Testis (tissue), 5 donors: ENCODE data around the gene PLEKHS1. TPM values are rescaled to one million over a fixed set of nuclear protein-coding genes. Genes with fewer than 3 reads are reported as not detected.

Experiments used
- DNase-seq: peaks from one replicate; pipeline ENCODE4 v3.0.0-alpha.2; 2019
- H3K27ac ChIP-seq, 2 donors: fragments of 200-600 bp; sonication (generic); one replicate each; pipeline ENCODE4 v1.5.1; 2019
- H3K27me3 ChIP-seq: fragments of 200-600 bp; sonication (generic); one replicate; pipeline ENCODE4 v1.5.1; 2019
- H3K36me3 ChIP-seq: fragments of 200-600 bp; sonication (generic); one replicate; pipeline ENCODE4 v1.5.1; 2017; ENCODE audit warnings: low read depth; ENCODE audit errors: missing control alignments
- H3K4me1 ChIP-seq: fragments of 200-600 bp; sonication (generic); one replicate; pipeline ENCODE4 v1.5.1; 2019
- H3K4me3 ChIP-seq, 2 donors: fragments of 200-600 bp; sonication (generic); one replicate each; pipeline ENCODE4 v1.5.1; 2017 to 2019
- H3K9me3 ChIP-seq: fragments of 200-600 bp; sonication (generic); one replicate; pipeline ENCODE4 v1.5.1; 2017
- POLR2A ChIP-seq: fragments of 450-650 bp; IDR thresholded peaks from one replicate; pipeline ENCODE4 v1.6.1; 2017; ENCODE audit warnings: antibody characterized with exemption, mild to moderate bottlenecking, moderate library complexity
- WGBS, 2 donors: methylation state at CpG; one replicate each; pipeline ENCODE4 v1.1.5; 2018; 5-methylcytosine and 5-hydroxymethylcytosine counted together
- intact Hi-C: fragments of 100-400 bp; cut with DNase I; formaldehyde crosslinking; loops from one replicate; pipeline ENCODE4 v1.15.1; 2023; ENCODE audit warnings: low total_unique reads
- long read RNA-seq, 2 donors: transcript quantifications; one replicate each; lab custom pipeline, GENCODE V29; 2026
- polyA plus RNA-seq: library from polyadenylated mRNA; stranded (reverse); fragments of 350-450 nt; fragmentation: Illumina TruSeq; extraction: RNeasy Lipid Tissue Mini Kit (QIAGEN cat#74804); gene quantifications from one replicate; pipeline ENCODE4 v1.2.3, GENCODE V29; 2014; ENCODE audit warnings: low read depth, low replicate concordance; ENCODE audit not compliant: insufficient read depth
- total RNA-seq, 2 donors: library from RNA; depleted of rRNA; stranded (reverse); fragments of >200 nt; gene quantifications; one replicate each; pipeline ENCODE4 v1.2.3, GENCODE V29; 2016
- TF ChIP-seq, protein P1 (sequence below), 3 experiments: fragments of 450-650 bp in 2 of 3; fragments of 200-600 bp in 1 of 3; sonication (generic) in 1 of 3; IDR thresholded peaks; one replicate each; pipeline ENCODE4 v1.5.1; 2016 to 2019; ENCODE audit warnings: antibody characterized with exemption in 3 of 3, mild to moderate bottlenecking in 2 of 3, moderate library complexity in 1 of 3

Gene PLEKHS1
- total RNA-seq (1 to 10 TPM in 1 of 2 donors, under 1 TPM in 1; 0.31 to 1.1 TPM), polyA plus RNA-seq (2.2 TPM)
- long read RNA-seq, donor 1, result 0 reads
- long read RNA-seq, donor 2, result 0 reads

DNA sequence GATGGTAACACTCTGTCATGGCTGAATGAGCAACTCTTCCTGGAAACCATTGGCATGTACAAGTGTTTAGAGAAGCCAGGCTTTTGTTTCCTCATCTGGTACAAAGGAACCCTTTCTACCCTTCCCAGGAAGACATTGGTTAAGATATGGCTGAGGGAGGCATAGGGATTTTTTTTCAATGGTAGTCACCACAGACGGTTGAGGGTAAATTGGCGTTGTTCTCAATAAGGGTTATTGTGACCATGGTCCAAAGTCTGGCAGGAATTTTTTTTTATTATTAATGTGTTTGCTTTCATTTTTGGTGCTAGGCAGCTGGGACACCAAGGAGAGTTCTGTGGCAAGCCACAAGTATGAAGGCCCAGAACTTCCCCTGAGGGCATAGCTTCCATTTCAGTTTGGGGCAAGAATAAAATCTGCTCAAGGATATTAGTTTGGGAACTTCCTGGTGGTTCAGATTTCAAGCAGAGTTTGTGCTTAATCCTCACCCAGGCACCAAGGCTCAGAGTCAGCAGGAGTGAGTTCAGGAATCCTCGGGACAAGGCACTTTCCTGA lies at the start of gene PLEKHS1:
TSS of gene PLEKHS1 (plus strand) at position 502 of the 552 bp plus-strand sequence. CDS start 3,596 bp downstream, outside the sequence.
- no peaks in the 10 kb centered on the region for H3K9me3 ChIP-seq

DNA sequence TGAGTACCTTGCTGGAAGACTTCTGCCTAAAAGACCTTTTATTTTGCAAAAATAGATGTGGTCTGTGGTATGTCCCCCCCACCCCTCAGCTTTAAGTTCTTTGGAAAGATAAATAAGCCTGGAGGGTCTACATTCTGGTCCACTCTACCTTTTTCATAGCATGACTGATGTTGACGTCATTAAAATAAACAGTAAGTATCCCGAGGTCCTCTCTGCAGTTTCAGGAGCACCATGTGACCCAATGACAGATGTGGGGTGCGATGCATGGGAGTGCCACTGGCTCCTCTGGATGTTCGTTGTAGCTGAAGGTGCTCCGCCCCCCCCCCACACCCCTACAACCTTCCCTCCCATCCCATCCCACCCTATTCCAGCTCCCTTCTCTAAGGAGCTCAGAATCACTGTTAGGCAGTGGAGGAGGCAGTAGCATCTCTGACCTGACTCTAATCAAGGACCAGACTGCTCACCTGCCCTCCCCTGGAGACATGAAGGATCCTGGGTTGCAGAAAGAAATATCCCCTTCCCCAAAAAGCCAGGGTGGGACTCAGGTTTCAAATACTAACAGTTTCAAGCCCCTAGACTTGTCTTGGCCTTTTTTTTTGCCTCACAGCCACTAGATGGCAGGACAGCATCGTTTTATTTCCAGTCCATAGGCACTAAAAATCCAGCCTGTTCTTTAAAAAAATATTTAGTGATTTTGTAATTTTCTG lies 46.7 kb upstream of the PLEKHS1 start:
- DNase-seq, result peak; percentile 24
- intact Hi-C loops, result no loop called here
- WGBS, 2 donors, result 60 to 66% methylated on average over 6 of the region's 6 CpGs
- TF ChIP-seq POLR2A, result no peak
- TF ChIP-seq, protein P1, sequence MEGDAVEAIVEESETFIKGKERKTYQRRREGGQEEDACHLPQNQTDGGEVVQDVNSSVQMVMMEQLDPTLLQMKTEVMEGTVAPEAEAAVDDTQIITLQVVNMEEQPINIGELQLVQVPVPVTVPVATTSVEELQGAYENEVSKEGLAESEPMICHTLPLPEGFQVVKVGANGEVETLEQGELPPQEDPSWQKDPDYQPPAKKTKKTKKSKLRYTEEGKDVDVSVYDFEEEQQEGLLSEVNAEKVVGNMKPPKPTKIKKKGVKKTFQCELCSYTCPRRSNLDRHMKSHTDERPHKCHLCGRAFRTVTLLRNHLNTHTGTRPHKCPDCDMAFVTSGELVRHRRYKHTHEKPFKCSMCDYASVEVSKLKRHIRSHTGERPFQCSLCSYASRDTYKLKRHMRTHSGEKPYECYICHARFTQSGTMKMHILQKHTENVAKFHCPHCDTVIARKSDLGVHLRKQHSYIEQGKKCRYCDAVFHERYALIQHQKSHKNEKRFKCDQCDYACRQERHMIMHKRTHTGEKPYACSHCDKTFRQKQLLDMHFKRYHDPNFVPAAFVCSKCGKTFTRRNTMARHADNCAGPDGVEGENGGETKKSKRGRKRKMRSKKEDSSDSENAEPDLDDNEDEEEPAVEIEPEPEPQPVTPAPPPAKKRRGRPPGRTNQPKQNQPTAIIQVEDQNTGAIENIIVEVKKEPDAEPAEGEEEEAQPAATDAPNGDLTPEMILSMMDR (IDR thresholded peaks at IDR 0.05), result peak; percentile 22 to 50 (median 48)
- Histone ChIP-seq H3K9me3 (no peaks in the 10 kb centered on the region), H3K4me1 (peaks cover 6% of the 10 kb centered on the region), H3K4me3 (no peak overlapping the region), H3K27ac (no peak overlapping the region), H3K27me3 (no peaks in the 10 kb centered on the region), H3K36me3 (no peaks in the 10 kb centered on the region)

More for the DNA sequence above, at the start of gene PLEKHS1:
- Histone ChIP-seq H3K4me3 (no peak within 1 kb of the TSS), H3K36me3 (no peaks in the 10 kb centered on the region), H3K27ac (no peak within 1 kb of the TSS), H3K27me3 (no peaks in the 10 kb centered on the region), H3K4me1 (no peaks in the 10 kb centered on the region)
- TF ChIP-seq, protein P1 (IDR thresholded peaks at IDR 0.05), result no peak
- TF ChIP-seq POLR2A, result no peak
- 92 to 94% methylated on average over 3 of the region's 3 CpGs for WGBS, 2 donors
- DNase-seq, result no peak
- intact Hi-C loops, result no loop called here

DNA sequence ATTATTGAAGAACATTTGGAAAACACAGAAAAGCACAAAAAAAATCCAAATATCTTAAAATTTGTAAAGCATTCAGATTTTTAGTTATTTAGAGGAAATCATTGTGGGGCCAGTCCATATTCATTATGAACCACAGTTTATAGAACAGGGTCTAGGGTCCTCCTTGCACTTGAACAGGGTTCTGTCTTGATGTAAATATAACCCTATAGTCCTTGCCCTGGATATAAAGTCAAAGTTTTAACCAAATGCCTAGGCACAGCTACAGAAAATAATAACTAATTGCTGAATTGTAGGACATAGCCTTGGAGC lies 46.2 kb upstream of the PLEKHS1 start:
- intact Hi-C loops, result no loop called here
- no peak overlapping the region for H3K4me3 ChIP-seq
- no peak for DNase-seq
- H3K9me3 ChIP-seq, result no peaks in the 10 kb centered on the region
- no peaks in the 10 kb centered on the region for H3K27me3 ChIP-seq
- TF ChIP-seq POLR2A, result no peak
- TF ChIP-seq, protein P1 (IDR thresholded peaks at IDR 0.05), result no peak
- no peak overlapping the region for H3K27ac ChIP-seq
- H3K36me3 ChIP-seq, result no peaks in the 10 kb centered on the region
- peaks cover 6% of the 10 kb centered on the region for H3K4me1 ChIP-seq

DNA sequence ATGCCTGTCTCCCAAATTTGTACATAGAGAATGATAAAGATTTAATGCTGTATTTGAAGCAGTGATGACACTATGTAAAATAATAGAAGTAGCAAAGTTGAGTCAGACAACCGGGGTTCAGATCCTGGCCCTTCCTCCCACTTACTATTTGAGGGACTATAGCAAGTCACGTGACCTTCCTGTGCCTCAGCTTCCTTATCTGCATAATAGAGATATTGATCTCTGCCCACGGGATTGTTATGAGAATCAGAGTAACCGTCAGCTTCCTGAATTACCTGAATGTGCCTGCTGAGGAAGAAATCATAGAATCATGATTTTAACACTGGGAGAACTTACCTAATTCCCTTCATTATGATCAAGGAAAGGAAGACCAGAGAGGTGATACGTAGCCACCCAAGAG lies 44.9 kb upstream of the PLEKHS1 start:
- no peak overlapping the region for H3K27ac ChIP-seq
- WGBS, 2 donors, result 73 to 76% methylated on average over 5 of the region's 5 CpGs
- H3K36me3 ChIP-seq, result no peaks in the 10 kb centered on the region
- TF ChIP-seq, protein P1 (IDR thresholded peaks at IDR 0.05), result no peak
- TF ChIP-seq POLR2A, result no peak
- H3K4me3 ChIP-seq, result no peak overlapping the region
- no peak for DNase-seq
- intact Hi-C loops, result no loop called here
- H3K9me3 ChIP-seq, result no peaks in the 10 kb centered on the region
- H3K27me3 ChIP-seq, result no peaks in the 10 kb centered on the region
- H3K4me1 ChIP-seq, result peaks cover 6% of the 10 kb centered on the region
